Large intestine (tissue), 3 donors: Measurements from ENCODE around the gene GFAP. TPM values are rescaled to one million over a fixed set of nuclear protein-coding genes. Genes with fewer than 3 reads are reported as not detected.

Experiments used
- DNase-seq, 2 donors: peaks; one replicate each; pipeline versions ENCODE4 v3.0.0 to v3.0.0-alpha.2; 2013
- H3K27ac ChIP-seq: one replicate; pipeline ENCODE4 v1.5.1; 2013; ENCODE audit warnings: low read length
- H3K27me3 ChIP-seq: 2 replicates; pipeline ENCODE4 v1.6.1; 2013; ENCODE audit warnings: low read length; ENCODE audit not compliant: control insufficient read depth, insufficient read depth
- H3K36me3 ChIP-seq: 2 replicates; pipeline ENCODE4 v1.6.1; 2013; ENCODE audit warnings: low read length; ENCODE audit not compliant: control insufficient read depth, insufficient read depth
- H3K4me1 ChIP-seq: one replicate; pipeline ENCODE4 v1.6.1; 2013; ENCODE audit warnings: low read length; ENCODE audit not compliant: control insufficient read depth, insufficient read depth
- H3K4me3 ChIP-seq: one replicate; pipeline ENCODE4 v1.5.1; 2013; ENCODE audit warnings: low read length
- H3K9me3 ChIP-seq: one replicate; pipeline ENCODE4 v1.6.1; 2013; ENCODE audit warnings: mild to moderate bottlenecking, low read depth, low read length, moderate library complexity; ENCODE audit not compliant: control insufficient read depth
- WGBS: methylation state at CpG from one replicate; pipeline ENCODE4 v1.1.5; 2013; ENCODE audit warnings: low lambda C conversion rate; ENCODE audit not compliant: insufficient coverage; 5-methylcytosine and 5-hydroxymethylcytosine counted together
- polyA plus RNA-seq: library from polyadenylated mRNA; unstranded; fragments of 120-200 nt; gene quantifications from one replicate; pipeline ENCODE4 v1.2.1, GENCODE V29; 2013

Gene GFAP
- polyA plus RNA-seq, 1 donor: 0.34 TPM

GRCh38 chr17:44863061-44863918 is 52.0 kb downstream of the GFAP start:
- no peaks in the 10 kb centered on the region for H3K27me3 ChIP-seq
- peaks cover 80% of the 10 kb centered on the region for H3K36me3 ChIP-seq
- no peak for DNase-seq
- WGBS: 40% methylated on average over 1 of the region's 12 CpGs
- no peak overlapping the region for H3K4me3 ChIP-seq
- H3K27ac ChIP-seq: no peak overlapping the region
- H3K9me3 ChIP-seq: no peaks in the 10 kb centered on the region
- H3K4me1 ChIP-seq: no peaks in the 10 kb centered on the region

DNA sequence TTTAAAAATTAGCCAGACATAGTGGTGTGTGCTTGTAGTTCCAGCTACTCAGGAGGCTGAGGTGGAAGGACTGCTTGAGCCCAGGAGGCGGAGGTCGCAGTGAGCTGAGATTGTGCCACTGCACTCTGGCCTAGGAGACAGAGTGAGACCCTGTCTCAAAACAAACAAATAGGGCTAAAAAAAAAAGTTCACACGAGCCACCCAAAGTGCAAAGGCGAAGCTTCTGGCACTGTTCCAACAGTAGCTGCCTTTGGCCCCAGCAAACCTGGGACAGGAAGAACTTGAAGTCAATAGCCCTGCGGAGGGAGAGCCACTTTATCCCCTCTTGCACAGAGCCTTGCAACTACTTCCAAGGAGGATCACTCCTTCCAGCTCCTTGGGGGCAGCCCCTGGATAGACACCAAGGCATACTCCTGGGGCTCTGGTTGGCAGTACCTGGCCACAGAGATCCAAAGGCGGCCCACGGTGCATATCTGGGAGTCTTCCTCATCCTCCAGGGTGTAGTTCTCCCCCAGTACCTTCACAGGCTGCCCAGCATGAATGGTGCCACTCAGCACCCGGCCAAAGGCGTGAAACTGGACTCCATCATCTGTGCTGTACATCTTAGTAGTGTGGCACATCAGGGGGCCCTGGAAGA is 52.9 kb downstream of the GFAP start:
- no peaks in the 10 kb centered on the region for H3K9me3 ChIP-seq
- DNase-seq: peak in 1 of 2 donors; percentile 31
- H3K27ac ChIP-seq: no peak overlapping the region
- no peaks in the 10 kb centered on the region for H3K27me3 ChIP-seq
- H3K36me3 ChIP-seq: peaks cover 78% of the 10 kb centered on the region
- H3K4me3 ChIP-seq: no peak overlapping the region
- WGBS: 100% methylated on average over 1 of the region's 9 CpGs
- no peaks in the 10 kb centered on the region for H3K4me1 ChIP-seq

- H3K27me3 ChIP-seq: no peaks in the 10 kb centered on the region
- no peaks in the 10 kb centered on the region for H3K4me1 ChIP-seq
- no peak overlapping the region for H3K27ac ChIP-seq
- no CpG with 5 or more reads among the region's 5 CpGs for WGBS
- peaks cover 94% of the 10 kb centered on the region for H3K36me3 ChIP-seq
- DNase-seq: no peak
- no peaks in the 10 kb centered on the region for H3K9me3 ChIP-seq
- no peak overlapping the region for H3K4me3 ChIP-seq
These were observed 55.6 kb downstream of the GFAP start for GRCh38 chr17:44859701-44860100.

- WGBS: no CpG with 5 or more reads among the region's 5 CpGs
- peaks cover 82% of the 10 kb centered on the region for H3K36me3 ChIP-seq
- H3K27ac ChIP-seq: no peak overlapping the region
- H3K4me3 ChIP-seq: no peak overlapping the region
- H3K4me1 ChIP-seq: no peaks in the 10 kb centered on the region
- DNase-seq: no peak
- no peaks in the 10 kb centered on the region for H3K9me3 ChIP-seq
- no peaks in the 10 kb centered on the region for H3K27me3 ChIP-seq
These were observed 61.1 kb downstream of the GFAP start for GRCh38 chr17:44854192-44854591.

Other genes with a start within 250 kb of the GFAP start
- gene CCDC43, start 225.7 kb downstream of the GFAP start, polyA plus RNA-seq: 25.5 TPM
- gene DBF4B, start 206.8 kb downstream of the GFAP start, polyA plus RNA-seq: 11.6 TPM
- 1.2 TPM for gene ADAM11, start 156.5 kb downstream of the GFAP start, polyA plus RNA-seq
- 8.2 TPM for gene GJC1, start 85.2 kb downstream of the GFAP start, polyA plus RNA-seq
- gene HIGD1B, start 67.6 kb downstream of the GFAP start, polyA plus RNA-seq: 1.8 TPM
- 67.8 TPM for gene EFTUD2, start 16.1 kb downstream of the GFAP start, polyA plus RNA-seq
- gene KIF18B, start 32.3 kb upstream of the GFAP start, polyA plus RNA-seq: 7.7 TPM
- gene C1QL1, start 52.8 kb upstream of the GFAP start, polyA plus RNA-seq: 14.3 TPM
- gene DCAKD, start 136.1 kb upstream of the GFAP start, polyA plus RNA-seq: 26.3 TPM
- gene NMT1, start 145.8 kb upstream of the GFAP start, polyA plus RNA-seq: 51.0 TPM
- 13.7 TPM for gene PLCD3, start 217.0 kb upstream of the GFAP start, polyA plus RNA-seq
- gene ACBD4, start 220.2 kb upstream of the GFAP start, polyA plus RNA-seq: 16.6 TPM
- 36.1 TPM for gene HEXIM1, start 233.0 kb upstream of the GFAP start, polyA plus RNA-seq
- 11.1 TPM for gene HEXIM2, start 246.4 kb upstream of the GFAP start, polyA plus RNA-seq